GM19043 (cell line): ENCODE measurements around the gene VPS13D.

Experiments used
- ATAC-seq: cut with Tn5 transposase; IDR thresholded peaks from one replicate; pipeline ENCODE4 v1.9.1; 2021; ENCODE audit warnings: low read depth; ENCODE audit not compliant: unreplicated experiment

Gene VPS13D

GRCh38 chr1:12477936-12478611, 248.2 kb downstream of the VPS13D start:
- ATAC-seq, result no peak

- no peak for ATAC-seq
Measured at GRCh38 chr1:12478612-12478985, 248.8 kb downstream of the VPS13D start.

GRCh38 chr1:12479311-12479710, 249.5 kb downstream of the VPS13D start:
- ATAC-seq, result no peak

GRCh38 chr1:12480041-12480440, 250.2 kb downstream of the VPS13D start:
- ATAC-seq, result no peak

- ATAC-seq, result no peak
Measured at GRCh38 chr1:12480748-12481362, 251.0 kb downstream of the VPS13D start.

- no peak for ATAC-seq
Measured at GRCh38 chr1:12481928-12482327, 252.1 kb downstream of the VPS13D start.

- ATAC-seq, result no peak
Measured at GRCh38 chr1:12482988-12483387, 253.2 kb downstream of the VPS13D start.

- ATAC-seq, result no peak
Measured at GRCh38 chr1:12485231-12486058, 255.6 kb downstream of the VPS13D start.

GRCh38 chr1:12486059-12486341, 256.2 kb downstream of the VPS13D start:
- ATAC-seq, result no peak

- ATAC-seq, result no peak
Measured at GRCh38 chr1:12486401-12487005, 256.7 kb downstream of the VPS13D start.

GRCh38 chr1:12487520-12487919, 257.7 kb downstream of the VPS13D start:
- no peak for ATAC-seq

- no peak for ATAC-seq
Measured at GRCh38 chr1:12488666-12489354, 259.0 kb downstream of the VPS13D start.

- ATAC-seq, result no peak
Measured at GRCh38 chr1:12490532-12491142, 260.8 kb downstream of the VPS13D start.

- no peak for ATAC-seq
Measured at GRCh38 chr1:12491656-12492055, 261.8 kb downstream of the VPS13D start.

- ATAC-seq, result no peak
Measured at GRCh38 chr1:12495725-12496124, 265.9 kb downstream of the VPS13D start.

- ATAC-seq, result no peak
Measured at GRCh38 chr1:12496154-12496961, 266.5 kb downstream of the VPS13D start.

- ATAC-seq, result no peak
Measured at GRCh38 chr1:12499539-12500240, 269.9 kb downstream of the VPS13D start.

GRCh38 chr1:12501661-12502060, 271.8 kb downstream of the VPS13D start:
- no peak for ATAC-seq
